ENCODE results near the gene MS4A13.

The MS4A13 gene

DNA sequence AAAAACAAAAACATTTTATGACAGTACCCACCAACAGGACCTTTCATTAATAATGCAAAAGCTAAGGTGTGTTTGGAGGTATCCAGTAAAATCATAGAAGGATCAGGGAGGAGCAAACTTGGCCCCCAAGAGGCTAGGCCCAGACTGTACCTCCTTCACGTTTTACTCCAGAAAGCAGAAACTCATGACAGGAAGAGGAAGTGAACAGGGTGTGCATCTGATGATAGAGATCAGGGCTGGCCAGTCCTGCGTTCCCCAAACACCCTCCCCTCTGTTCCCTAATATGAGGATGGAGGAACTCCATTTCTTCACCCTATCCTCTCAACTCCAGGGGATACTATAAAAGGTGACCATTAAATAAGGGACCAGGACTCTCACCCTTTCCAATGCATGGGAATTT lies 32.8 kb upstream of the MS4A13 start:
- Histone ChIP-seq H3K9ac (ENCODE audit: low read length) (no peak overlapping the region), H3K27ac (ENCODE audit: low read length) (no peak overlapping the region; the same call in 1 of the 2 replicates), H2AFZ (ENCODE audit: low read depth, low read length) (peak overlapping the region; percentile 50), H4K20me1 (ENCODE audit: insufficient read depth, low read length) (no peaks in the 10 kb centered on the region), H3K79me2 (ENCODE audit: low read length) (no peaks in the 10 kb centered on the region), H3K4me2 (ENCODE audit: low read length) (peak overlapping the region; percentile 14), H3K27me3 (ENCODE audit: low read depth, low read length) (no peaks in the 10 kb centered on the region), H3K36me3 (replicated peaks; ENCODE audit: low read depth, low read length) (peaks cover 52% of the 10 kb centered on the region), H3K9me3 (ENCODE audit: insufficient read depth, low read length) (peaks cover 38% of the 10 kb centered on the region), H3K4me3 (ENCODE audit: low read length) (no peak overlapping the region; the same call in 1 of the 2 replicates), H3K4me1 (ENCODE audit: low read length) (peaks cover 50% of the 10 kb centered on the region)
- no peak for TF ChIP-seq EZH2phosphoT487 (IDR thresholded peaks at IDR 0.05; ENCODE audit: low read depth)
- TF ChIP-seq, protein P1, sequence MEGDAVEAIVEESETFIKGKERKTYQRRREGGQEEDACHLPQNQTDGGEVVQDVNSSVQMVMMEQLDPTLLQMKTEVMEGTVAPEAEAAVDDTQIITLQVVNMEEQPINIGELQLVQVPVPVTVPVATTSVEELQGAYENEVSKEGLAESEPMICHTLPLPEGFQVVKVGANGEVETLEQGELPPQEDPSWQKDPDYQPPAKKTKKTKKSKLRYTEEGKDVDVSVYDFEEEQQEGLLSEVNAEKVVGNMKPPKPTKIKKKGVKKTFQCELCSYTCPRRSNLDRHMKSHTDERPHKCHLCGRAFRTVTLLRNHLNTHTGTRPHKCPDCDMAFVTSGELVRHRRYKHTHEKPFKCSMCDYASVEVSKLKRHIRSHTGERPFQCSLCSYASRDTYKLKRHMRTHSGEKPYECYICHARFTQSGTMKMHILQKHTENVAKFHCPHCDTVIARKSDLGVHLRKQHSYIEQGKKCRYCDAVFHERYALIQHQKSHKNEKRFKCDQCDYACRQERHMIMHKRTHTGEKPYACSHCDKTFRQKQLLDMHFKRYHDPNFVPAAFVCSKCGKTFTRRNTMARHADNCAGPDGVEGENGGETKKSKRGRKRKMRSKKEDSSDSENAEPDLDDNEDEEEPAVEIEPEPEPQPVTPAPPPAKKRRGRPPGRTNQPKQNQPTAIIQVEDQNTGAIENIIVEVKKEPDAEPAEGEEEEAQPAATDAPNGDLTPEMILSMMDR (IDR thresholded peaks at IDR 0.05; ENCODE audit: low read depth, low read length) = no peak

DNA sequence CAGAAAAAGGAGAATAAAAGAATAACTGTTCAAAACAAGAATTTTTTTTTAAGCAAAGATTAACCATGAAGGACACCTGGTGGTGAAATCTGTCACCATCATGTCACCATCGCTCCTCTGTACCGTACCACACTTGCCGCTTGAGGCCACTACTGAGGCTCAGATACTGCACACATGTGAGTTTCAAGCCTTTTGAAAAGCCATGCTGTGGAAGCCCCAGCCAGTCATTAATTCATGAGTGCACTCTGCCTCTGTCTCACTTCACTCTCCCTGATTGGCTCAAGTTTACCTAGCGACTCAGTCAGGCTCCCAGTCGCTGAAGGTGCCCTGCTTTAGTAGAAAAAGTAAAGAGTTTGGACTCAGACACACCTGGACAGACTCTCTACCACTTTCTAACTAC lies 29.2 kb upstream of the MS4A13 start:
- H3K9me3 ChIP-seq (ENCODE audit: insufficient read depth, low read length) = peaks cover 15% of the 10 kb centered on the region; the same call in 1 of the 2 replicates
- H3K79me2 ChIP-seq (ENCODE audit: low read length) = no peaks in the 10 kb centered on the region
- peak overlapping the region; percentile 63 for H2AFZ ChIP-seq (ENCODE audit: low read depth, low read length)
- H3K27ac ChIP-seq (ENCODE audit: low read length) = no peak overlapping the region; the same call in 1 of the 2 replicates
- H3K36me3 ChIP-seq (replicated peaks; ENCODE audit: low read depth, low read length) = peaks cover 31% of the 10 kb centered on the region
- H3K4me3 ChIP-seq (ENCODE audit: low read length) = peak overlapping the region; percentile 21; the same call in 1 of the 2 replicates
- H3K27me3 ChIP-seq (ENCODE audit: low read depth, low read length) = no peaks in the 10 kb centered on the region
- peak overlapping the region; percentile 57 for H3K4me2 ChIP-seq (ENCODE audit: low read length)
- TF ChIP-seq EZH2phosphoT487 (IDR thresholded peaks at IDR 0.05; ENCODE audit: low read depth) = no peak
- TF ChIP-seq, protein P1 (IDR thresholded peaks at IDR 0.05; ENCODE audit: low read depth, low read length) = peak; percentile 100
- no peaks in the 10 kb centered on the region for H4K20me1 ChIP-seq (ENCODE audit: insufficient read depth, low read length)
- peaks cover 40% of the 10 kb centered on the region for H3K4me1 ChIP-seq (ENCODE audit: low read length)
- peak overlapping the region; percentile 16; the same call in 1 of the 2 replicates for H3K9ac ChIP-seq (ENCODE audit: low read length)

GRCh38 chr11:60492488-60493009 lies 22.6 kb upstream of the MS4A13 start, which contains the start of gene MS4A12:
Gene MS4A12, plus strand, starts transcription at chr11:60492778. Its CDS starts 4,541 bp downstream, at chr11:60497319.
- no peak within 1 kb of the TSS for H3K4me2 ChIP-seq (ENCODE audit: low read length)
- no peak within 1 kb of the TSS for H2AFZ ChIP-seq (ENCODE audit: low read depth, low read length)
- no peak within 1 kb of the TSS for H3K27ac ChIP-seq (ENCODE audit: low read length)
- no peak within 1 kb of the TSS for H3K4me3 ChIP-seq (ENCODE audit: low read length)
- no peak within 1 kb of the TSS for H3K9ac ChIP-seq (ENCODE audit: low read length)
- TF ChIP-seq EZH2phosphoT487 (IDR thresholded peaks at IDR 0.05; ENCODE audit: low read depth) = no peak
- TF ChIP-seq, protein P1 (IDR thresholded peaks at IDR 0.05; ENCODE audit: low read depth, low read length) = no peak
- H3K36me3 ChIP-seq (replicated peaks; ENCODE audit: low read depth, low read length) = no peaks in the 10 kb centered on the region
- no peaks in the 10 kb centered on the region for H3K27me3 ChIP-seq (ENCODE audit: low read depth, low read length)
- no peaks in the 10 kb centered on the region for H3K79me2 ChIP-seq (ENCODE audit: low read length)
- H4K20me1 ChIP-seq (ENCODE audit: insufficient read depth, low read length) = no peaks in the 10 kb centered on the region
- no peaks in the 10 kb centered on the region for H3K9me3 ChIP-seq (ENCODE audit: insufficient read depth, low read length)
- H3K4me1 ChIP-seq (ENCODE audit: low read length) = peaks cover 4% of the 10 kb centered on the region

DNA sequence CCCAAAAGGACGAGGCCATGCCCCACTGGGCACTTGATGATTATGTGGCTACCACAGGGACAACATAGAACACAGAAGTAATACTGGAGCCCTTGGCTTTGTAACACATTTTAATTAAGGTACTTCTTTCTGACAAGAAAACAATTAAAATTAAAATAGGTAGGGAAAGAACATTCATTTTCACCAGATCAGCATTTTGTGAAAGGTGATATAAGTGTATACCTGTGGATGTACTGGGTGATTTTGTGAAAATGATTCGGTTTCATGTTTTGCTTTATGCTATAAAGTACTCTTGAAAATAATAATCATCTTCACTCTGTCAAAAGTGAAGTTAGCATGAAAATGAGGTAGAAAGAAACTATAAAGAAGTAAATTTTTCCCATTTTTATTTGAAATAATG lies 21.7 kb upstream of the MS4A13 start:
- no peak for TF ChIP-seq EZH2phosphoT487 (IDR thresholded peaks at IDR 0.05; ENCODE audit: low read depth)
- TF ChIP-seq, protein P1 (IDR thresholded peaks at IDR 0.05; ENCODE audit: low read depth, low read length) = no peak
- Histone ChIP-seq H3K4me1 (ENCODE audit: low read length) (peaks cover 13% of the 10 kb centered on the region), H4K20me1 (ENCODE audit: insufficient read depth, low read length) (no peaks in the 10 kb centered on the region), H3K27me3 (ENCODE audit: low read depth, low read length) (no peaks in the 10 kb centered on the region), H3K9me3 (ENCODE audit: insufficient read depth, low read length) (no peaks in the 10 kb centered on the region), H3K4me3 (ENCODE audit: low read length) (no peak overlapping the region), H3K79me2 (ENCODE audit: low read length) (no peaks in the 10 kb centered on the region), H3K27ac (ENCODE audit: low read length) (no peak overlapping the region), H3K9ac (ENCODE audit: low read length) (no peak overlapping the region), H3K36me3 (replicated peaks; ENCODE audit: low read depth, low read length) (no peaks in the 10 kb centered on the region), H3K4me2 (ENCODE audit: low read length) (no peak overlapping the region), H2AFZ (ENCODE audit: low read depth, low read length) (no peak overlapping the region)
